HG02763 (cell line): ENCODE measurements around the gene HCST.

Experiments used
- ATAC-seq: cut with Tn5 transposase; IDR thresholded peaks from one replicate; pipeline ENCODE4 v1.9.1; 2021; ENCODE audit warnings: mild to moderate bottlenecking, moderate library complexity; ENCODE audit not compliant: unreplicated experiment

The HCST gene

GRCh38 chr19:35935911-35936737 is 33.8 kb downstream of the HCST start, which contains the start of gene LRFN3:
TSS of gene LRFN3 (plus strand) at chr19:35936374. CDS start at chr19:35939426, 3,052 bp downstream.
- no peak for ATAC-seq

- ATAC-seq, result no peak
Observed at GRCh38 chr19:35936738-35937268, 34.5 kb downstream of the HCST start.

DNA sequence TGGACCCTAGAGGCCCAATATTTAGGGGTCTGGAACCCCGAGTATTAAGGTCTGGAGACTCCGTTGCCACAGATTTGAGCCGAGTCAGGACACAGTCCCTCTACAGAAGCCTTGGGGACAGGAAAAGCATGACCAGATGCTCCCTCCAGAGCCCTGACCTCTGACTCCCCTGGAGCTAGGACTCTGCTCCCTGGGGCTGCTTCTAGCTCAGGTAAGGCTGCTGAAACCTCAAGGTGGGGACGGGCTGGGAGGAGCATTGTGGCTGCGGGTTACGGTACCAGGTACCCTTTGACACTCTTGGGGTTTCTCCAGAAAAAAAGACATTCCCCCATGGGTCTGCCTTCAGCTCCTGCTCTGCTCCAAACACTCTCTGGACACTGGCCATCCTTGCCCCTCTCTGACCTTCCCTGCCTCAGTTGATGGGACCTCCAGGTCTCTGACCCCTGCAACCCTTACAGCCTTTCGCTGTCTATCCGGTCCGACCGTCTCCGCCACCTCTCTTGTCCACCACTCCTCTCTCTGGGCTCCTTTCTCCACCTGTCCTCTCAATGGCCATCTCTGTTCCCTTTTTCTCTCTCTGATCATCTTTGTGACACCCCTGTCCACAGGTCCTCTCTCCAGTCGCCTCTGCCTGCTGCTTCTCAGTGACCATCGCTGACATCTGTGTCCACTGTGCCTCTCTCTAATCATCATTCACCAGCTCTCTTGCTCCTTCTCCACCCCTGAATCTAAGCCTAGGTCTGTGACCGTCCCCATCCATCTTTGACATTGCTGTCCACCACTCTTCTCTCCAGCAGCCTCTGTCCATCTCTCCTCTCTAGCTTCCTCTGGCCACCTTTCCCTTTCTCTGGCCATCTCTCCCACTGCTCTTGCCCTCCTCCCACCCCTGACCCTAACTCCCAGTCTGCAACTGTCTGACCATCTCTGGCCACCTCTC is 35.3 kb downstream of the HCST start:
- ATAC-seq, result no peak

DNA sequence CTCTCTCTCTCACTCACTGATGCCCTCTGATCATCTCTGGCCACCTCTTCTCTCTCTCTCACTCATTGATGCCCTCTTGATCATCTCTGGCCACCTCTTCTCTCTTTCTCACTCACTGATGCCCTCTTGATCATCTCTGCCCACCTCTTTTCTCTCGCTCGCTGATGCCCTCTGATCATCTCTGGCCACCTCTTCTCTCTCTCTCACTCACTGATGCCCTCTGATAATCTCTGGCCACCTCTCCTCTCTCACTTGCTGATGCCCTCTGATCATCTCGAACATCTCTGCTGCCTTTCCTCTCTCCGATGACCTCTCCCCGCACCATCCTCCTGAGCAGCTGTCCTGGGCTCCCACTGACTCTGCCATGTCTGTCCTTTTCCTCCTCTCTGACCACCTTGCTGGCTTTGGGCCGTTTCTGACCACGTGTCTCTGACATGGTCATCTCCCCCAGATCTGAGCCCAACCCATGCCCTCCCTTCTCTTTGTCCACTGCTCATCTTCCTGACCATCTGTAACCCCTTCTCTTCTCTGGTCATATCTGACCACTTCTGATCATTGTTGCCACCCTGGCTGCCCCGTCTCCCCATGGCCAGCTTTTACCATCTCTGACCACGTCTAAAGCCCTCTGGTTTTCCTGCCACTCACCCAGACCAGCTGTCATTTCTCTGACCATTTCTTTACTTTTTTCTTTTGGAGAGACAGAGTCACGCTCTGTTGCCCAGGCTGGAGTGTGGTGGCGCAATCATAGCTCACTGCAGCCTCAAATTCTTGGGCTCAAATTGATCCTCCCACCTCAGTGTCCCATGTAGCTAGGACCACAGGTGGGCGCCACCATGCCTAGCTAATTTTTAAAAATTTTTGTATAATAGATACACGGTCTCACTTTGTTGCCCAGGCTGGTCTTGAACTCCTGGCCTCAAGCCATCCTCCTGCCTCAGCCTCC is 36.2 kb downstream of the HCST start:
- ATAC-seq, result no peak

- no peak for ATAC-seq
Observed at GRCh38 chr19:35939307-35940077, 37.2 kb downstream of the HCST start.

GRCh38 chr19:35940078-35940775 is 37.9 kb downstream of the HCST start:
- no peak for ATAC-seq

GRCh38 chr19:35940839-35941238 is 38.5 kb downstream of the HCST start:
- no peak for ATAC-seq

- no peak for ATAC-seq
Observed at GRCh38 chr19:35942235-35942634, 39.9 kb downstream of the HCST start.

DNA sequence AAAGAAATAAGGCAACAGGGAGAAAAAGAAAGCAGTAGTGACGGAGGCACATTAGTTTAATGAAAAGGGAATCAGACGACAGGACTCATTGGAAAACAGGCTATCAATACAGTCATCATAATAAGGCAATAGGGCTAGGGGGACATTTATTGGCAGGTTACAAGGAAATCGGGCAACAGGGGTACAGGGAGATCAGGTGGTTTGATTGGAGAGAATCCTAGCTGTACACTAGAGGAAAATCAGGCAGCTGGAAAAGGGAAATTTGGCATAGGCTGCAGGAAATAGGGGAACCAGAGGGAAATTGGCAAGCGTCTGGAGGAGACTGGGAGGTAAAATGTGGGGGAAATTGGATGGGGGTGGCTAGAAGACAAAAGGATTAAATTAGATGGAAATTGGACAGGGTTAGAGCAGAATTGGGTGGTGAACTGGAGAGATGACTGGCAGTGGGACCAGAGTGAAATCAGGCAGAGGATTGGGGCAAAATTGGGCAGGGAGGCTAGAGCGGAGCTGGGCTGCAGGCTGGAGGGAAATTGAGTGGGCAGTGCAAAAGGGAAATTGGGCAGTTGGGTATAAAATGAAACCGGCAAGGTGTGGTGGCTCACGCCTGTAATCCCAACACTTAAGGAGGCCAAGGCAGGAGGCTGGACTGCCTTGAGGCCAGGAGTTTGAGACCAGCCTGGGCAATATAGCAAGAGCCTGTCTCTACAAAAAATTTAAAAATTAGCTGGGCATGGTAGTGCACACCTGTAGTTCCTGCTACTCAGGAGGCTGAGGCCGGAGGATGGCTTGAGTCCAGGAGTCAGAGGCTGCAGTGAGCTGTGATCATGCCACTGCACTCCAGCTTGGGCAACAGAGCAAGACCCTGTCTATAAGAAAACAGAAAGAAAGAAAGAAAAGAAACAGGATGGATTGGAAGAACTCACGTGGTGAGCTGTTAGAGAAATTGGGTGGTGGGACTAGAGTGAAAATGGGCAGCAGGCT is 41.3 kb downstream of the HCST start:
- ATAC-seq, result no peak

DNA sequence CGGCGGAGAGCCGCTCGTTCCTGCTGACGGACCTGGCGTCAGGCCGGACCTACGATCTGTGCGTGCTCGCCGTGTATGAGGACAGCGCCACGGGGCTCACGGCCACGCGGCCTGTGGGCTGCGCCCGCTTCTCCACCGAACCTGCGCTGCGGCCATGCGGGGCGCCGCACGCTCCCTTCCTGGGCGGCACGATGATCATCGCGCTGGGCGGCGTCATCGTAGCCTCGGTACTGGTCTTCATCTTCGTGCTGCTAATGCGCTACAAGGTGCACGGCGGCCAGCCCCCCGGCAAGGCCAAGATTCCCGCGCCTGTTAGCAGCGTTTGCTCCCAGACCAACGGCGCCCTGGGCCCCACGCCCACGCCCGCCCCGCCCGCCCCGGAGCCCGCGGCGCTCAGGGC is 42.2 kb downstream of the HCST start:
- no peak for ATAC-seq

- no peak for ATAC-seq
Observed at GRCh38 chr19:35945121-35945790, 42.9 kb downstream of the HCST start.

GRCh38 chr19:35946203-35946602 is 43.9 kb downstream of the HCST start:
- no peak for ATAC-seq

GRCh38 chr19:35949131-35949530 is 46.8 kb downstream of the HCST start:
- ATAC-seq, result no peak
